ENCODE results near the gene REEP1. TPM values are rescaled to one million over a fixed set of nuclear protein-coding genes. Genes with fewer than 3 reads are reported as not detected.
"Not testable (repeated sequence)": the region's sequence is repeated elsewhere in the genome, so short reads cannot be mapped to it uniquely, and the experiment has no call there.

The REEP1 gene
- total and polyA plus RNA-seq, 2 donors = 0.38 to 1.3 TPM

DNA sequence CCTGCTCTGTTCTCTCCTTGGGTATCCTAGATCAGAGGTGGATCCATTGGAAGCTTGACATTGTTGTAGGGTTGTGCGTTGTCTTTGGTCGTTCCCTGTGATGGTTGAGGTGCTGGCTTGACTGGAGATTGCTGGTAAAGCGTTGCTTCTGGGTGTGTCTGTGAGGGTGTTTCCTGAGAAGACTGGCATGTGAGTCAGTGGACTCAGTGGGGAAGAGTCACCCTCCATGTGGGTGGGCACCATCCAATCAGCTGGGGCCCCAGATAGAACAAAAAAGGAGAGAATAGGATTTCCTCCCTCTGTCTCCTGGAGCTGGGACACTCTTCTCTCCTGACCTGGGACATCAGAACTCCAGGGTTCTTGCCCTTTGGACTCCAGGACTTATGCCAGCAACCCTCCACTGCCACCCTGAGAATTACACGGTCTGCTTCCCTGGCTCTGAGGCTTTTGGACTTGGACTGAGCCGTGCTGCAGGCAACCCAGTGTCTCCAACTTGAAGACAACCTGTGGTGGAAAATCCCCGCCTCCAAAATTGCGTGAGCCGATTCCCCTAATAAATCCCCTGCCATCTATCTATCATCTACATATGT, 14.8 kb upstream of the REEP1 start:
- no peaks in the 10 kb centered on the region for H3K36me3 ChIP-seq (ENCODE audit: control insufficient read depth in 2 of 2, insufficient read depth in 2 of 2, low read length in 1 of 2)
- 95% methylated on average over 8 of the region's 8 CpGs for WGBS
- DNase-seq (ENCODE audit: low read depth in 6 of 9, low spot score in 9 of 9) = no peak

DNA sequence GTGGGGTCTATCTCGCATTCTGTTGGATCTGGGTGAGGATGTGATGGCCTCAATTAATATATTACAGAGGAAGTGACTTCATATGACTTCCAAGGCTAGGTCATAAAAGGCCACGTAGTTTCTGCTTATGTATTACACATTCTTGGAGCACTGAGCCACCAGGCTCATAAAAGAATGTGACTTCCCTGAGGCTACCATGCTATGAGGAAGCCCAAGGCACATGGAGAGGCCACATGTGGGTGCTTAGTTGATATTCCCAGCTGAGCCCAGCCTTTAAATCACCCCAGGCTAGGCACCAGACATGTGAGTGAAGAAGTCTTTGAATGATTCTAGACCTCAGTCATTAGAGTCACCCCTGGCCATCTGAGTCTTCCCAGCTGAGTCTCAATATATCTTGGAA, 13.3 kb upstream of the REEP1 start:
- Histone ChIP-seq H3K27ac (ENCODE audit: low read depth in 1 of 2, low read length in 1 of 2) (no peak overlapping the region), H3K4me1 (ENCODE audit: control insufficient read depth in 2 of 2, insufficient read depth in 2 of 2, low read length in 2 of 2) (no peaks in the 10 kb centered on the region), H3K36me3 (ENCODE audit: control insufficient read depth in 2 of 2, insufficient read depth in 2 of 2, low read length in 1 of 2) (no peaks in the 10 kb centered on the region), H3K27me3 (ENCODE audit: control insufficient read depth in 2 of 2, insufficient read depth in 1 of 2, low read length in 1 of 2) (peaks cover 0 to 22% of the 10 kb centered on the region in 2 donors), H3K4me3 (ENCODE audit: low read length in 2 of 2) (no peak overlapping the region), H3K9me3 (ENCODE audit: control insufficient read depth in 2 of 2, insufficient read depth in 1 of 2, low read length in 1 of 2) (no peaks in the 10 kb centered on the region)
- no peak for DNase-seq (ENCODE audit: low read depth in 6 of 9, low spot score in 9 of 9)
- WGBS = 92% methylated on average over 2 of the region's 2 CpGs

More for the DNA sequence above, 14.8 kb upstream of the REEP1 start:
- Histone ChIP-seq H3K27ac (ENCODE audit: low read depth in 1 of 2, low read length in 1 of 2) (no peak overlapping the region), H3K27me3 (ENCODE audit: control insufficient read depth in 2 of 2, insufficient read depth in 1 of 2, low read length in 1 of 2) (peaks cover 0 to 19% of the 10 kb centered on the region in 2 donors), H3K4me3 (ENCODE audit: low read length in 2 of 2) (no peak overlapping the region), H3K9me3 (ENCODE audit: control insufficient read depth in 2 of 2, insufficient read depth in 1 of 2, low read length in 1 of 2) (no peaks in the 10 kb centered on the region), H3K4me1 (ENCODE audit: control insufficient read depth in 2 of 2, insufficient read depth in 2 of 2, low read length in 2 of 2) (no peaks in the 10 kb centered on the region)

DNA sequence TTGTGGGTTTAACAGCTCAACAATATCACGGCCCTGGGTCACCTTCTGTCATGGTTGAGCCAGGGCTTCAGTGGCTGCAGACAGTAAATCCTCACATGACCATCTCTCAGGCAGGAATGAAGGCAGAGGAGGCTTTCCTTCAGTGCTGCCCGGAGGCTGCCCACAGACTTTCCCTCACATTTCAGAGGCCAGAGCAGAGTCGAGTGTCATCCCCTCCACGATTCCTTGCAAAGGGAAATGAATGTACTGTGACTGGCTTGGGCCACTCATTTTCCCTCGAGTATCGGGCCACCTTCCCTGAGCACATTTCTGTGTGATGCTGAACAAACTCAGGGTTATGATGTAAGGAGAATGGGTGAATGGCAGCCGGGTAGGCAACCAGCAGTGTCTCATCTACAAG, 10.0 kb upstream of the REEP1 start:
- H3K4me1 ChIP-seq (ENCODE audit: control insufficient read depth in 2 of 2, insufficient read depth in 2 of 2, low read length in 2 of 2) = no peaks in the 10 kb centered on the region
- H3K9me3 ChIP-seq (ENCODE audit: control insufficient read depth in 2 of 2, insufficient read depth in 1 of 2, low read length in 1 of 2) = no peaks in the 10 kb centered on the region
- H3K4me3 ChIP-seq (ENCODE audit: low read length in 2 of 2) = no peak overlapping the region
- no peak for DNase-seq (ENCODE audit: low read depth in 6 of 9, low spot score in 9 of 9)
- H3K36me3 ChIP-seq (ENCODE audit: control insufficient read depth in 2 of 2, insufficient read depth in 2 of 2, low read length in 1 of 2) = no peaks in the 10 kb centered on the region
- WGBS = 93% methylated on average over 7 of the region's 7 CpGs
- H3K27me3 ChIP-seq (ENCODE audit: control insufficient read depth in 2 of 2, insufficient read depth in 1 of 2, low read length in 1 of 2) = peaks cover 0 to 20% of the 10 kb centered on the region in 2 donors
- no peak overlapping the region for H3K27ac ChIP-seq (ENCODE audit: low read depth in 1 of 2, low read length in 1 of 2)

DNA sequence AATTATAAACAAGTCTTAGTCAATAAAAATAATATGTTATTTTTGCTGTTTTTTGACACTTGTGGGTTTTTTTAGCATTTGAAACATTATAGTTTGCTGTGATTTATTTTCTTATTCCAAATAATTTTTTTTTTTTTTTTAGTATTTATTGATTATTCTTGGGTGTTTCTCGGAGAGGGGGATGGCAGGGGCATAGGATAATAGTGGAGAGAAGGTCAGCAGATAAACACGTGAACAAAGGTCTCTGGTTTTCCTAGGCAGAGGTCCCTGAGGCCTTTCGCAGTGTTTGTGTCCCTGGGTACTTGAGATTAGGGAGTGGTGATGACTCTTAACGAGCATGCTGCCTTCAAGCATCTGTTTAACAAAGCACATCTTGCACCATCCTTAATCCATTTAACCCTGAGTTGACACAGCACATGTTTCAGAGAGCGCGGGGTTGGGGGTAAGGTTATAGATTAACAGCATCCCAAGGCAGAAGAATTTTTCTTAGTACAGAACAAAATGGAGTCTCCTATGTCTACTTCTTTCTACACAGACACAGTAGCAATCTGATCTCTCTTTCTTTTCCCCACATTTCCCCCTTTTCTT, 8.5 kb upstream of the REEP1 start:
- H3K36me3 ChIP-seq (ENCODE audit: control insufficient read depth in 2 of 2, insufficient read depth in 2 of 2, low read length in 1 of 2); H3K9me3 ChIP-seq (ENCODE audit: control insufficient read depth in 2 of 2, insufficient read depth in 1 of 2, low read length in 1 of 2); DNase-seq (ENCODE audit: low read depth in 6 of 9, low spot score in 9 of 9); H3K27ac ChIP-seq (ENCODE audit: low read depth in 1 of 2, low read length in 1 of 2); H3K4me1 ChIP-seq (ENCODE audit: control insufficient read depth in 2 of 2, insufficient read depth in 2 of 2, low read length in 2 of 2); H3K4me3 ChIP-seq (ENCODE audit: low read length in 2 of 2): not testable (repeated sequence)
- peaks cover 0 to 21% of the 10 kb centered on the region in 2 donors for H3K27me3 ChIP-seq (ENCODE audit: control insufficient read depth in 2 of 2, insufficient read depth in 1 of 2, low read length in 1 of 2)
- WGBS = 81% methylated on average over 6 of the region's 6 CpGs

DNA sequence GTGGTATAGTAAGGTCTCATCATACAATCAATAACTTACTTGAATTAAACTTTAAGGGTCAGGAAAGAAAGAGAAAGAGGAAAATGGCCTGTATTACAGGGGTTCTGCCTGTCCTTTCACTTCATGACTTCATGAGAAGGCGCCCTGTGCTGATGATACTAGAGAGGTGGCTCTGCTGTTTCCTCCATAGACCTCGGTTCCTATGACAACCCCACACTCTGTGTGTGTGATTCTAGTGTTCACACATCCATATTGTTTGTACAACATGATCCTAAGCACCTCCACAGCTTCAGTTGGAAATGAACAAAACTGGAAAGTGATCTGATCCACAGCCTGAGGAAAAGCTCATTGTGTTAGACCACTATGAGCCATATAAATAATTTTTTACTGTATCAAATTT, 7.0 kb upstream of the REEP1 start:
- H3K9me3 ChIP-seq (ENCODE audit: control insufficient read depth in 2 of 2, insufficient read depth in 1 of 2, low read length in 1 of 2) = peaks cover 0 to 3% of the 10 kb centered on the region in 2 donors
- no peak for DNase-seq (ENCODE audit: low read depth in 6 of 9, low spot score in 9 of 9)
- no peaks in the 10 kb centered on the region for H3K36me3 ChIP-seq (ENCODE audit: control insufficient read depth in 2 of 2, insufficient read depth in 2 of 2, low read length in 1 of 2)
- no peaks in the 10 kb centered on the region for H3K4me1 ChIP-seq (ENCODE audit: control insufficient read depth in 2 of 2, insufficient read depth in 2 of 2, low read length in 2 of 2)
- WGBS = 88% methylated on average over 2 of the region's 2 CpGs
- no peak overlapping the region for H3K27ac ChIP-seq (ENCODE audit: low read depth in 1 of 2, low read length in 1 of 2)
- no peak overlapping the region for H3K4me3 ChIP-seq (ENCODE audit: low read length in 2 of 2)
- H3K27me3 ChIP-seq (ENCODE audit: control insufficient read depth in 2 of 2, insufficient read depth in 1 of 2, low read length in 1 of 2) = peaks cover 8 to 28% of the 10 kb centered on the region in 2 donors

DNA sequence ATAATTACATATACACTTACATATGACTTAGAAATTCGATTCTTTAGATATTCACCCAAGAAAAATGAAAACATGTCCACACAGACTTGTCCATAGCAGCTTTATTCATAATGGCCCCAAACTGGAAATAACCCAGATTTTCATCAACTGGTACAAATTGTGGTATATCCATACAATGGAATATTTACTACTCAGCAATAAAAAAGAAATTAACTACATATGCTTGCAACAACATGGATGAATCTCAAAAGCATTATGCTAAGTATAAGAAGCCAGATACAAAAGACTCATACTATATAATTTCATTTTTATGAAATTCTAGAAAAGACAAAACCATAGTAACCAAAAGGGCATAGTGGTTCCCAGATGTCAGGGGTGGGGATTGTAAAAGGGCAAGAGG, 5.1 kb upstream of the REEP1 start:
- 84% methylated on average over 1 of the region's 1 CpG for WGBS

DNA sequence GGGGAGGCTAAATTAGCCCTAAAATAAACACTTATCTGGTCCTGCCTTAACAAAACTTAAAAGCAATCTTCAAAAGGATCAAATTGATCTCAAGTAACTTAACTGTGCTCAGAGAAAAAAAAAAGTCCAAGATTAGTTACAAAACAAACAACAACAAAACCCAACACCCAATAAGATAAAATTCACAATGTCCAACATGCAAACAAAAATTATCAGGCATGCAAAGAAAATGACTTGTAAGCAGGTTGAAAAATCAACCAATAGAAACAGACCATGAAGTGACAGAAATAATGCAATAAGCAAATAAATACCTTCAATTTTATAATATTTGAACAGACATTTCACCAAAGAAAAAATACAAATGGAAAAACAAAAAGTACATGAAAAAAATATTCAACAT, 4.0 kb upstream of the REEP1 start:
- H3K4me1 ChIP-seq (ENCODE audit: control insufficient read depth in 2 of 2, insufficient read depth in 2 of 2, low read length in 2 of 2) = peaks cover 0 to 3% of the 10 kb centered on the region in 2 donors

More for the DNA sequence above, 5.1 kb upstream of the REEP1 start:
- peaks cover 25 to 43% of the 10 kb centered on the region in 2 donors for H3K27me3 ChIP-seq (ENCODE audit: control insufficient read depth in 2 of 2, insufficient read depth in 1 of 2, low read length in 1 of 2)
- no peak for DNase-seq (ENCODE audit: low read depth in 6 of 9, low spot score in 9 of 9)
- H3K9me3 ChIP-seq (ENCODE audit: control insufficient read depth in 2 of 2, insufficient read depth in 1 of 2, low read length in 1 of 2) = peaks cover 0 to 5% of the 10 kb centered on the region in 2 donors
- no peak overlapping the region for H3K4me3 ChIP-seq (ENCODE audit: low read length in 2 of 2)
- no peak overlapping the region for H3K27ac ChIP-seq (ENCODE audit: low read depth in 1 of 2, low read length in 1 of 2)
- H3K4me1 ChIP-seq (ENCODE audit: control insufficient read depth in 2 of 2, insufficient read depth in 2 of 2, low read length in 2 of 2) = no peaks in the 10 kb centered on the region
- no peaks in the 10 kb centered on the region for H3K36me3 ChIP-seq (ENCODE audit: control insufficient read depth in 2 of 2, insufficient read depth in 2 of 2, low read length in 1 of 2)

DNA sequence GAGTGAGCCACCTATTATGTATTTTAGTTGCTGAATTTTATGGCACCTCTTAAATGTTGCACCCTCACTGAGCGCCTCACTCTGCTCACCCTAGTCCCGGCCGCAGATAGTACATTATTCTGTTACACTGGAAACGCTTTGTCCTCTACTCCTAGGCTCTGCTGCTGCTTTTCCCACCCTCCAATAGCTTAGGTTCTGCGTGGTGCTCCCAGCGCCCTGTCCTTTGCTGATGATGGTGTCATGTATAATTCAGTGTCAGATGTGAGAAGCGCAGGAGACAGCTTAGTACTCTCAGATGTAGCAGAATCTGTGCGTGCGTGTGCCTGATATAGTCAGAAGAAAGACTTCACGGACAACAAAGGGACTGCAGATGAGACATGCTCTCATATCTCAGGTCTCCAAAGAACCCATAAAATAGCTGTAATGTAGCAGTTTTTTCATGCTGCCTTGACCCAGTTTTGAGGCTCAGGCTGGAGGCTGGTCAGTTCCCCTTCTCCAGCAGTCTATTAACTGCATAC, 1.4 kb upstream of the REEP1 start:
- 85% methylated on average over 10 of the region's 10 CpGs for WGBS
- H3K27me3 ChIP-seq (ENCODE audit: control insufficient read depth in 2 of 2, insufficient read depth in 1 of 2, low read length in 1 of 2) = peaks cover 46 to 69% of the 10 kb centered on the region in 2 donors
- peaks cover 0 to 5% of the 10 kb centered on the region in 2 donors for H3K9me3 ChIP-seq (ENCODE audit: control insufficient read depth in 2 of 2, insufficient read depth in 1 of 2, low read length in 1 of 2)
- DNase-seq (ENCODE audit: low read depth in 6 of 9, low spot score in 9 of 9) = no peak
- no peaks in the 10 kb centered on the region for H3K36me3 ChIP-seq (ENCODE audit: control insufficient read depth in 2 of 2, insufficient read depth in 2 of 2, low read length in 1 of 2)
- H3K4me1 ChIP-seq (ENCODE audit: control insufficient read depth in 2 of 2, insufficient read depth in 2 of 2, low read length in 2 of 2) = peaks cover 0 to 3% of the 10 kb centered on the region in 2 donors
- no peak overlapping the region for H3K27ac ChIP-seq (ENCODE audit: low read depth in 1 of 2, low read length in 1 of 2)
- no peak overlapping the region for H3K4me3 ChIP-seq (ENCODE audit: low read length in 2 of 2)

More for the DNA sequence above, 4.0 kb upstream of the REEP1 start:
- no peak for DNase-seq (ENCODE audit: low read depth in 6 of 9, low spot score in 9 of 9)
- peaks cover 0 to 5% of the 10 kb centered on the region in 2 donors for H3K9me3 ChIP-seq (ENCODE audit: control insufficient read depth in 2 of 2, insufficient read depth in 1 of 2, low read length in 1 of 2)
- peaks cover 35 to 48% of the 10 kb centered on the region in 2 donors for H3K27me3 ChIP-seq (ENCODE audit: control insufficient read depth in 2 of 2, insufficient read depth in 1 of 2, low read length in 1 of 2)
- no peaks in the 10 kb centered on the region for H3K36me3 ChIP-seq (ENCODE audit: control insufficient read depth in 2 of 2, insufficient read depth in 2 of 2, low read length in 1 of 2)
- H3K4me3 ChIP-seq (ENCODE audit: low read length in 2 of 2) = no peak overlapping the region
- H3K27ac ChIP-seq (ENCODE audit: low read depth in 1 of 2, low read length in 1 of 2) = no peak overlapping the region

DNA sequence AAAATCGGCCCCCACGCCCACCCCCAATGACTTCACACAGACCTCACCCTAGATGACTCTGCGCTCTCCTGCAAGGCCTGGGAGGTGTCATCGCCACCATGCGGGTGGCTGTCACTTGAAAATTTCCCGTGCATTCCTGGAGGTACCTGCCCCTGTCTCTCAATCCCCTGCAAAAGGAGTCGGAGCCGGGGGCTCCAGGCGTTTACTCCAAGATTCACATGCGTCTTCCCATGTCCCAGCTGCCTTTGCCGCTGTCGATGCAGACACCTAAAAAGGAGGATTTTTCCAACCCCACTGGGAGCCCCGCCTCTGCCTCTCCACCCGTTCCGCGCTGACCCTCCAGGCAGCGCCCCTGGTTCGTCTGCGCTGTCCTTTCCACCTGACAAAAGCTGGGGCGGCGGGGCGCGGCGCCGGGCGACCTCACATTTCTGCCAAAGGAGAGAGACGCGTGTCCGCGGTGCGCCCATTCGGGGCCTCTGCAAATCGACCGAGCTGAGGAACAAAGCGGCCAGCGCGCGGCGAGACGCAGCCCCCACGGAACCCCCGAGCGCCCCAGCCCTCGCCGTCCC, 667 bp downstream of the REEP1 start:
- Histone ChIP-seq H3K27ac (ENCODE audit: low read depth in 1 of 2, low read length in 1 of 2) (no peak overlapping the region), H3K9me3 (ENCODE audit: control insufficient read depth in 2 of 2, insufficient read depth in 1 of 2, low read length in 1 of 2) (peaks cover 0 to 5% of the 10 kb centered on the region in 2 donors), H3K4me3 (ENCODE audit: low read length in 2 of 2) (peak overlapping the region in 1 of 2 donors; percentile 49), H3K4me1 (ENCODE audit: control insufficient read depth in 2 of 2, insufficient read depth in 2 of 2, low read length in 2 of 2) (peaks cover 0 to 3% of the 10 kb centered on the region in 2 donors), H3K27me3 (ENCODE audit: control insufficient read depth in 2 of 2, insufficient read depth in 1 of 2, low read length in 1 of 2) (peaks cover 46 to 76% of the 10 kb centered on the region in 2 donors), H3K36me3 (ENCODE audit: control insufficient read depth in 2 of 2, insufficient read depth in 2 of 2, low read length in 1 of 2) (no peaks in the 10 kb centered on the region)
- WGBS = 2% methylated on average over 45 of the region's 45 CpGs
- DNase-seq (ENCODE audit: low read depth in 6 of 9, low spot score in 9 of 9) = no peak
